HepG2 (cell line): ENCODE data around the gene PSMC4. TPM values are rescaled to one million over a fixed set of nuclear protein-coding genes. Genes with fewer than 3 reads are reported as not detected.
A peak's percentile ranks its signal among the peaks of the same experiment; 100 is the strongest.

Source experiments
- ASH2L ChIP-seq: fragments of 300-600, 200-600 bp; sonication (generic); IDR thresholded peaks from 2 replicates; pipeline ENCODE4 v1.7.0; 2017; ENCODE audit warnings: low read depth, mild to moderate bottlenecking, moderate library complexity, mixed read lengths, low read length; ENCODE audit not compliant: insufficient read length
- HES4 ChIP-seq: sonication (generic); formaldehyde crosslinking; IDR thresholded peaks from 2 replicates; pipeline ENCODE4 v1.9.0; 2021; ENCODE audit warnings: mild to moderate bottlenecking, missing genetic modification reagents, borderline replicate concordance
- HNF4A ChIP-seq: sonication (generic); formaldehyde crosslinking; IDR thresholded peaks from 2 replicates; pipeline ENCODE4 v1.4.0; 2020; ENCODE audit warnings: missing genetic modification reagents
- JUN ChIP-seq: sonication (generic); formaldehyde crosslinking; IDR thresholded peaks from 2 replicates; pipeline ENCODE4 v1.4.0; 2020; ENCODE audit warnings: mild to moderate bottlenecking, missing genetic modification reagents
- NFE2L1 ChIP-seq: sonication (generic); formaldehyde crosslinking; IDR thresholded peaks from 2 replicates; pipeline ENCODE4 v1.4.0; 2020; ENCODE audit warnings: missing genetic modification reagents, mild to moderate bottlenecking, borderline replicate concordance
- PAWR ChIP-seq: sonication (generic); formaldehyde crosslinking; IDR thresholded peaks from 2 replicates; pipeline ENCODE4 v1.4.0; 2020; ENCODE audit warnings: missing genetic modification reagents, mild to moderate bottlenecking, borderline replicate concordance
- PCBP2 ChIP-seq: fragments of 200-400 bp; formaldehyde crosslinking; optimal IDR thresholded peaks from 2 replicates; pipeline ENCODE3; 2018; ENCODE audit warnings: low read length, low read depth; ENCODE audit not compliant: poor library complexity, severe bottlenecking
- POGZ ChIP-seq: sonication (generic); formaldehyde crosslinking; IDR thresholded peaks from 2 replicates; pipeline ENCODE4 v1.4.0; 2020; ENCODE audit warnings: mild to moderate bottlenecking, missing genetic modification reagents
- SMC3 ChIP-seq: IDR thresholded peaks from 2 replicates; pipeline ENCODE4 v1.6.1; 2011; ENCODE audit warnings: low read length, improper control_type of control experiment
- SP2 ChIP-seq: sonication (generic); formaldehyde crosslinking; IDR thresholded peaks from 2 replicates; pipeline ENCODE4 v1.5.1; 2020; ENCODE audit warnings: mild to moderate bottlenecking, missing genetic modification reagents
- YEATS4 ChIP-seq: sonication (generic); formaldehyde crosslinking; IDR thresholded peaks from 2 replicates; pipeline ENCODE4 v1.4.0; 2020; ENCODE audit warnings: missing genetic modification reagents, borderline replicate concordance
- ZNF124 ChIP-seq: sonication (generic); formaldehyde crosslinking; IDR thresholded peaks from 2 replicates; pipeline ENCODE4 v1.4.0; 2020; ENCODE audit warnings: missing genetic modification reagents
- ZNF143 ChIP-seq: sonication (generic); formaldehyde crosslinking; IDR thresholded peaks from 2 replicates; pipeline ENCODE4 v1.4.0; 2020; ENCODE audit warnings: missing genetic modification reagents
- ZNF367 ChIP-seq: sonication (generic); formaldehyde crosslinking; IDR thresholded peaks from 2 replicates; pipeline ENCODE4 v1.4.0; 2020; ENCODE audit warnings: missing genetic modification reagents, borderline replicate concordance
- ZNF619 ChIP-seq: sonication (generic); formaldehyde crosslinking; IDR thresholded peaks from 2 replicates; pipeline ENCODE4 v1.4.0; 2020; ENCODE audit warnings: mild to moderate bottlenecking, missing genetic modification reagents
- ZNF660 ChIP-seq: sonication (generic); formaldehyde crosslinking; IDR thresholded peaks from 2 replicates; pipeline ENCODE4 v1.5.1; 2020; ENCODE audit warnings: mild to moderate bottlenecking, low read depth, missing genetic modification reagents, borderline replicate concordance
- ZNF878 ChIP-seq: sonication (generic); formaldehyde crosslinking; IDR thresholded peaks from 2 replicates; pipeline ENCODE4 v1.8.1; 2023; ENCODE audit warnings: mild to moderate bottlenecking, missing genetic modification reagents, moderate library complexity
- polyA plus RNA-seq, 8 experiments: library from polyadenylated mRNA; depleted of rRNA in 3 of 8; stranded (reverse) in 7 of 8; unstranded in 1 of 8; fragments of >200 nt; fragmentation: Illumina TruSeq in 4 of 8; extraction: Trizol in 4 of 8; gene quantifications; 2 replicates each; pipeline versions ENCODE4 v1.2.1 to v1.2.3, GENCODE V29; 2011 to 2016; ENCODE audit warnings: low read depth in 4 of 8, missing spikeins in 1 of 8, mixed read lengths in 1 of 8; ENCODE audit not compliant: insufficient read depth in 1 of 8
- total RNA-seq, 5 experiments: library from RNA; depleted of rRNA; stranded (reverse); fragments of >200 nt; fragmentation: Illumina TruSeq; extraction: Trizol; gene quantifications; 2 replicates each; pipeline ENCODE4 v1.2.3, GENCODE V29; 2016; ENCODE audit warnings: low read depth in 1 of 5
- TF ChIP-seq, protein P1 (sequence below): sonication (generic); formaldehyde crosslinking; IDR thresholded peaks from 2 replicates; pipeline ENCODE4 v1.5.0; 2020; ENCODE audit warnings: missing genetic modification reagents
- TF ChIP-seq, protein P2 (sequence below): sonication (generic); formaldehyde crosslinking; IDR thresholded peaks from 2 replicates; pipeline ENCODE4 v1.5.0; 2020; ENCODE audit warnings: mild to moderate bottlenecking, missing genetic modification reagents
- TF ChIP-seq, protein P3 (sequence below): sonication (generic); formaldehyde crosslinking; IDR thresholded peaks from 2 replicates; pipeline ENCODE4 v1.8.0; 2022; ENCODE audit warnings: missing genetic modification reagents, mild to moderate bottlenecking, borderline replicate concordance
- TF ChIP-seq, protein P4 (sequence below): sonication (generic); formaldehyde crosslinking; IDR thresholded peaks from 2 replicates; pipeline ENCODE4 v1.8.1; 2023; ENCODE audit warnings: mild to moderate bottlenecking, missing genetic modification reagents
- TF ChIP-seq, protein P5 (sequence below): sonication (generic); formaldehyde crosslinking; IDR thresholded peaks from 2 replicates; pipeline ENCODE4 v1.4.0; 2020; ENCODE audit warnings: missing genetic modification reagents

PSMC4 gene
- total and polyA plus RNA-seq, 2 of the 13 experiments (the other 11 are each of a cell fraction or from before 2014, with no cell fraction given) = 49.9 to 160 TPM

DNA sequence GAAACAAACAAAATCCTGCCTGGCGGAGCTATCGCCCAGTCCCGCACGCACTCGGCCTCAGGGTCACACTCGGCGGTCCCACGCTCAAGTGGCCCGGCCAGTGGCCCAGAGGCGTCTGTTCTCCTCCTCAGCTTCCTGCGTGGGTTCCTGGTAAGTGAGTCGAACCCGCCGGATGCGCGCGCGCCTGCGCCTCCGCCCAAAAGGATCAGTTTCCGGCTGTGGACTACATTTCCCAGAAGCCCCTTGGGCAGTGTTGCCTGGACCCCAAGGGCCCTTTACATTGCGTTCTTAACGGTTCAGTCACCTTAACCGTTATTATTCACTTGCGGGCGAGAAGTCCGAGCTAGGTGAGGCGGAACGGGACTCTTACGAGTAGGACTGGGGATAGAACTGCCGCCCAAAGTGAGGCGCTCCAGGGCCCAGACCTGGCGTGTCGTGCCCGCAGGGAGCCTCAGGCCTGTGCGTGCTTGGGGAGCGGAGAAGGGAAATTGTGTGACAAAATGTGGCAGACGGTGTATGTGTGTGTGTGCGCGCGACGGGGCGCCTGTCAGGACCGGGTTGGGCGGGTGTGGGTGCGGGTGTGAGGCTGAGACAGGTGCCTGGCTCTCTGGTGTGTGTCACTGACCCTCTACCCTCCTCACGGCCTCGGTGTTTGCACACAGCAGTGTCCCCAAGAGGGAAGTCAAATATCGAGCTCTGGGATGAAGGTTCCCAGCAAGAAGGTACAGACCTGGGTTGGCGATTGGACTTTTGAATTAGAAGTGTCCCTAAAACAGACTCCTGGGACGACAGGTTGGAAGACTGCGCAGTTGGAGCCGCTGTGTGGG, 26.1 kb downstream of the PSMC4 start, which contains the start of gene ZNF546 (continued):
- no peak for TF ChIP-seq NFE2L1
- TF ChIP-seq PCBP2 = no peak
- TF ChIP-seq, protein P1, sequence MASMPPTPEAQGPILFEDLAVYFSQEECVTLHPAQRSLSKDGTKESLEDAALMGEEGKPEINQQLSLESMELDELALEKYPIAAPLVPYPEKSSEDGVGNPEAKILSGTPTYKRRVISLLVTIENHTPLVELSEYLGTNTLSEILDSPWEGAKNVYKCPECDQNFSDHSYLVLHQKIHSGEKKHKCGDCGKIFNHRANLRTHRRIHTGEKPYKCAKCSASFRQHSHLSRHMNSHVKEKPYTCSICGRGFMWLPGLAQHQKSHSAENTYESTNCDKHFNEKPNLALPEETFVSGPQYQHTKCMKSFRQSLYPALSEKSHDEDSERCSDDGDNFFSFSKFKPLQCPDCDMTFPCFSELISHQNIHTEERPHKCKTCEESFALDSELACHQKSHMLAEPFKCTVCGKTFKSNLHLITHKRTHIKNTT (CRISPR knock-in tag) = no peak
- TF ChIP-seq PAWR (CRISPR knock-in tag) = no peak; the same call in 1 of the 2 replicates
- peak; percentile 55; the same call in 1 of the 2 replicates for TF ChIP-seq JUN (CRISPR knock-in tag)
- no peak for TF ChIP-seq ZNF367 (CRISPR knock-in tag)
- TF ChIP-seq POGZ (CRISPR knock-in tag) = peak; percentile 47
- no peak; the same call in 1 of the 2 replicates for TF ChIP-seq ZNF619
- no peak for TF ChIP-seq ZNF660 (CRISPR knock-in tag)
- TF ChIP-seq, protein P2, sequence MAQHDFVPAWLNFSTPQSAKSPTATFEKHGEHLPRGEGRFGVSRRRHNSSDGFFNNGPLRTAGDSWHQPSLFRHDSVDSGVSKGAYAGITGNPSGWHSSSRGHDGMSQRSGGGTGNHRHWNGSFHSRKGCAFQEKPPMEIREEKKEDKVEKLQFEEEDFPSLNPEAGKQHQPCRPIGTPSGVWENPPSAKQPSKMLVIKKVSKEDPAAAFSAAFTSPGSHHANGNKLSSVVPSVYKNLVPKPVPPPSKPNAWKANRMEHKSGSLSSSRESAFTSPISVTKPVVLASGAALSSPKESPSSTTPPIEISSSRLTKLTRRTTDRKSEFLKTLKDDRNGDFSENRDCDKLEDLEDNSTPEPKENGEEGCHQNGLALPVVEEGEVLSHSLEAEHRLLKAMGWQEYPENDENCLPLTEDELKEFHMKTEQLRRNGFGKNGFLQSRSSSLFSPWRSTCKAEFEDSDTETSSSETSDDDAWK (CRISPR knock-in tag) = no peak
- no peak for TF ChIP-seq SMC3
- peak; percentile 40; the same call in 1 of the 2 replicates for TF ChIP-seq HES4 (CRISPR knock-in tag)
- no peak; the same call in 1 of the 2 replicates for TF ChIP-seq ZNF878 (CRISPR knock-in tag)
- TF ChIP-seq, protein P3, sequence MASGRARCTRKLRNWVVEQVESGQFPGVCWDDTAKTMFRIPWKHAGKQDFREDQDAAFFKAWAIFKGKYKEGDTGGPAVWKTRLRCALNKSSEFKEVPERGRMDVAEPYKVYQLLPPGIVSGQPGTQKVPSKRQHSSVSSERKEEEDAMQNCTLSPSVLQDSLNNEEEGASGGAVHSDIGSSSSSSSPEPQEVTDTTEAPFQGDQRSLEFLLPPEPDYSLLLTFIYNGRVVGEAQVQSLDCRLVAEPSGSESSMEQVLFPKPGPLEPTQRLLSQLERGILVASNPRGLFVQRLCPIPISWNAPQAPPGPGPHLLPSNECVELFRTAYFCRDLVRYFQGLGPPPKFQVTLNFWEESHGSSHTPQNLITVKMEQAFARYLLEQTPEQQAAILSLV (CRISPR knock-in tag) = peak; percentile 85
- TF ChIP-seq YEATS4 = peak; percentile 77
- TF ChIP-seq ZNF143 (CRISPR knock-in tag) = peak; percentile 94
- TF ChIP-seq, protein P4, sequence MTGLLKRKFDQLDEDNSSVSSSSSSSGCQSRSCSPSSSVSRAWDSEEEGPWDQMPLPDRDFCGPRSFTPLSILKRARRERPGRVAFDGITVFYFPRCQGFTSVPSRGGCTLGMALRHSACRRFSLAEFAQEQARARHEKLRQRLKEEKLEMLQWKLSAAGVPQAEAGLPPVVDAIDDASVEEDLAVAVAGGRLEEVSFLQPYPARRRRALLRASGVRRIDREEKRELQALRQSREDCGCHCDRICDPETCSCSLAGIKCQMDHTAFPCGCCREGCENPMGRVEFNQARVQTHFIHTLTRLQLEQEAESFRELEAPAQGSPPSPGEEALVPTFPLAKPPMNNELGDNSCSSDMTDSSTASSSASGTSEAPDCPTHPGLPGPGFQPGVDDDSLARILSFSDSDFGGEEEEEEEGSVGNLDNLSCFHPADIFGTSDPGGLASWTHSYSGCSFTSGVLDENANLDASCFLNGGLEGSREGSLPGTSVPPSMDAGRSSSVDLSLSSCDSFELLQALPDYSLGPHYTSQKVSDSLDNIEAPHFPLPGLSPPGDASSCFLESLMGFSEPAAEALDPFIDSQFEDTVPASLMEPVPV = peak; percentile 78; the same call in 1 of the 2 replicates
- TF ChIP-seq ASH2L = peak; percentile 84
- no peak for TF ChIP-seq SP2 (CRISPR knock-in tag)
- no peak; the same call in 1 of the 2 replicates for TF ChIP-seq ZNF124 (CRISPR knock-in tag)
- peak; percentile 16; the same call in 1 of the 2 replicates for TF ChIP-seq HNF4A (CRISPR knock-in tag)
- TF ChIP-seq, protein P5, sequence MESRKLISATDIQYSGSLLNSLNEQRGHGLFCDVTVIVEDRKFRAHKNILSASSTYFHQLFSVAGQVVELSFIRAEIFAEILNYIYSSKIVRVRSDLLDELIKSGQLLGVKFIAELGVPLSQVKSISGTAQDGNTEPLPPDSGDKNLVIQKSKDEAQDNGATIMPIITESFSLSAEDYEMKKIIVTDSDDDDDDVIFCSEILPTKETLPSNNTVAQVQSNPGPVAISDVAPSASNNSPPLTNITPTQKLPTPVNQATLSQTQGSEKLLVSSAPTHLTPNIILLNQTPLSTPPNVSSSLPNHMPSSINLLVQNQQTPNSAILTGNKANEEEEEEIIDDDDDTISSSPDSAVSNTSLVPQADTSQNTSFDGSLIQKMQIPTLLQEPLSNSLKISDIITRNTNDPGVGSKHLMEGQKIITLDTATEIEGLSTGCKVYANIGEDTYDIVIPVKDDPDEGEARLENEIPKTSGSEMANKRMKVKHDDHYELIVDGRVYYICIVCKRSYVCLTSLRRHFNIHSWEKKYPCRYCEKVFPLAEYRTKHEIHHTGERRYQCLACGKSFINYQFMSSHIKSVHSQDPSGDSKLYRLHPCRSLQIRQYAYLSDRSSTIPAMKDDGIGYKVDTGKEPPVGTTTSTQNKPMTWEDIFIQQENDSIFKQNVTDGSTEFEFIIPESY (CRISPR knock-in tag) = no peak
